G401.6 (cell line): ENCODE results near the gene RET.

ENCODE experiments used
- FAIRE-seq: peaks from 2 replicates; lab custom pipeline; 2012; peaks lifted over from hg19 to GRCh38; lab: Jason Lieb, UNC

Gene RET

DNA sequence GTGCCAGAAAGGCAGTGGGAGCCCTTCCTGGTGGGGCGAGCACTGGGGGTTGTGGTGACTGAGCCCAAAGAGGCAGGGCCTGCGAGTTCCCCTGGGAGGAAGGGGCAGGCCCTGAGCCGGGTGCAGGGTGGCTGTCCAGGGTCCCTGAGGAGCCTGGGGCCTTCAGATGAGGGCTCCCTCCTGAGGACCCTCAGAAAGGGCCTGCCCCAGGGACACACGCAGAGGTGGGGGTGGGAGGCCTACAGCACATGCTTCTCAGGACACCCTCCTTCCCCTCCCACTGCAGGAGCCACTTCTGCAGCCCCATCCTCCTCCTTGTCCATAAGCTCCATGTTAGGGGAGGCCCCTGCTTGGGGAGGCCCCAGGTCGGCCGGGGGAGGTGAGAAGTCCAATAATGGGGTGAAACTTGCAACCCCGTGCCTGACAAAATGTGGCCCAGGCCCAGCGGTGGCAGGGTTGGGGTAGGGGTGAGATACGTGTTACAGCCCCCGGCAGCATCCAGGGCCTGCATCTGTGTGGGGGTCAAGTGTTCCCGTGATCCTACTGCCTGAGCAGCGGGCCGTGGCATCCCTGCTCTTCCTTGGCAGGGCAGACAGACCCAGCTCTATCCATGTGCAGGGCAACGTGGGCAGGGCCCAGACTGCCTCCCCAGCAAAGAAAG lies 31.8 kb upstream of the RET start:
- no peak for FAIRE-seq

DNA sequence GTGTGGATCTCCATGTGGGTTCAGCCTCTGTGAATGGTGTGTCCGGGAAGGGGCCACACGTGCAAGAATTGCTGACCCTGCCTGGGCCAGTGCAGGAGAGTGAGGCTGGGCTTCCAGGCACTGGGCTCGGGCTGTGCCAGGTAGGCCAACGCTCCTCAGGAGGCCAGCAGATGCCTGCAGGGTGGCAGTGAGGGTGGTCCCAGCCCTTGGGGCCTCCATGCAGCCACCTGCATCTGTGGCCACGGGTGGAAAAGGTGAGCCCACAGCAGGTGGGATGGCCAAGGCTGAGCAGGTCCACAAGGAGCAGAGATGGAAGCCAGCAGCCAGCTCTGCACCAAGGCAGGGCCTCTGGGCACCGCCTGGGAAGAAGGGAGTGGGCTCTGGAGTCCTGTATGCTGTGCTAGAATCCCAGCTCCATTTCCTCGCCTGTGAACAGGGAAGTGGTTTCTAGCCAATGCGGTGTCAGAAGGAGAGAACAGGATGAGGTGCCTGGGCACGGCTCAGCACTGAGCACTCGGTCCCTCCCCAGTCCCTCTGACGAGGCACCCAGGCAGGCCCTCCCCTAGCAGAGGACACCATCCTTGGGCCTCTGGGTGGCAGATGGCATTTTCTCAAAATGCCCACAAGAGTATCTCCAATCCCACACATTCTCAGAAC lies 31.1 kb upstream of the RET start:
- no peak for FAIRE-seq

DNA sequence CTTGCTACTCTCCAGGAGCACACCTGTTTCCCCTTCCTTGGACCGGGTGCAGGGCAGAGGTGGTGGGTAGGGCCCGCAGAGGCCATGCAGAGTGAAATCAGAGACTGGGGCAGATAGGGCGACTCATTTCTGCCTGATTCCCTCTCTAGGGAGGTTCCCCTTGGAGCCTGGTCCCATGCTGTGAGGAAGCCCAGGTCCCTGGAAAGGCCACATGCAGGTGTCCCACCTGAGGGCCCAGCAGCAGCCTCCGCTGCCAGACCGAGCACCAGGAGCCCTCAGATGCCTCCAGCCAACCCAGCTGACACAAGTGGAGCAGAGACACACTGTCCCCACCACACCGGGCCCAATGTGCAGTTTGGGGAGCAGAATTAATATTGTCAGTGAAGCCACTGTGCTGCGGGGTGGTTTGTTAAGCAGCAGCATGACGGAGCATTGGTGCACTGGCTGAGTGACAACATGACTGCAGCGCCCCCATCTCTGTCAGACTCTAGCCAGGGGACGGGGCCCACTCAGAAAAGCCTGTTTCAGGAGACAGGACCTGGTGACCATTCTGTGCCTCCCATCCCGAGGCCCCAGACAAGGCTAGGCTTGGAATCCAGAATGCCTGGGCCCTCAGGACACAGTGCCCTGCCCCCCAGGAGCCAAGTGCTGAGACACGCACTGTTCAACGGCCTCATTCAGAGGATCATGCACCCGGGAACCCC lies 30.4 kb upstream of the RET start:
- no peak for FAIRE-seq

- no peak for FAIRE-seq
Observed at GRCh38 chr10:43047288-43047970, 29.4 kb upstream of the RET start.

- no peak for FAIRE-seq
Observed at GRCh38 chr10:43048301-43049051, 28.4 kb upstream of the RET start.

DNA sequence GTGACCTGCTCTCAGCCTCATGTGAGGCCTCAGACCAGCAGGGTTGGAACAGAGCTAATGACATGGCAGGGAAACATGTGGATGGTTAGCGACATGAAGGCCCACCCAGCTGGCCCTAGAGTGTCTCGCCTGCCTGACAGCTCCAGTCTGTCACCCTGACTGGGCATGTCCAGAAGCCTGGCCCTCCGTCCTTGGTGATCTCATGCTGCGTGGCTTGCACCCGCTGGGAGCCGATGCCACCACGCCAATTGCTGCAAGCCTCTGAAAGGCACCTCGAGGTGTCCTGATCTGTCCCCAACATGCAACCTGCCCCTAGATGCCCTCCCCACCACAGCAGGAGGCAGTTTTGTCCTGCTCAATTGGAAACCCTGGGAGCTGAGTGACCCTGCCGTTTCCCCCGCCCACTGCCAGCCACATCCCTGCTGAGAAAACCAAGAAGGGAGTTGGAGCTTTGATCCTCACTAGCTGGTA lies 27.8 kb upstream of the RET start:
- FAIRE-seq = no peak

DNA sequence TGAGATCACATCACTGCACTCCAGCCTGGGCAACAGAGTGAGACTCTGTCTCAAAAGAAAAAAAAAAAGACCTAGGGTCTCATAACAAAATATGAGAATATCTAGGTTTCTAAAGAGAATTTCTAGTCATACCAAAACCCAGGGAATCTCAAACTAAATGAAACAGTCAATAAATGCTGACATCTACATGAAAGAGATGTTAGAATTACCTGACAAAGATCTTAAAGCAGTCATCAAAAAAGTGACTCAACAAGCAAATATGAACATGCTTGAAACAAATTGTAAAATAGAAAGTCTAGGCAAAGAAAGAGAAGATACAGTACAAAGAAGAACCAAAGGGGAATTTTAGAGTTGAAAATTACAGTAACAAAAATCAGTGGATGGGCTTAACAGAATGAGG lies 26.9 kb upstream of the RET start:
- no peak for FAIRE-seq

DNA sequence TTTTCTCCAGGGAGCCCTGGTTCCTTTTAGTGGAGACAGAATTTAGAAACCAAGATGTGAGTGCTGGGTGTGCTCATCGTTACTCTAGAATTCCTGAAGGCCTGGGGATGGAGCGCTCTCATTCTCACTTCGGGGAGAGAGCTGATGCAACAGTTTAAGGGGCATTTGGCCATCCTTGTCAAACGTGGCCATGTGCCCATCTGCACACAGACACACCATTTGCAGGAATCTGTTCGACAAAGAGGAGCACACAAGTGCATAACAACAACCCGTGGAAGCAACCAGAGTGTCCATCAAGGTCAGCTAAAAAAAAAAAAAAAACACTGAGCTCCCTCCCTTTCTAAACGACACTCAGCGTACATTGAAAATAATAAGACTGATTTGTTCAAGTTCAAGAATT lies 23.0 kb upstream of the RET start:
- FAIRE-seq = no peak

GRCh38 chr10:43054593-43054992 lies 22.3 kb upstream of the RET start:
- FAIRE-seq = no peak

- no peak for FAIRE-seq
Observed at GRCh38 chr10:43055217-43055616, 21.7 kb upstream of the RET start.

GRCh38 chr10:43055991-43056567 lies 20.8 kb upstream of the RET start:
- FAIRE-seq = no peak

DNA sequence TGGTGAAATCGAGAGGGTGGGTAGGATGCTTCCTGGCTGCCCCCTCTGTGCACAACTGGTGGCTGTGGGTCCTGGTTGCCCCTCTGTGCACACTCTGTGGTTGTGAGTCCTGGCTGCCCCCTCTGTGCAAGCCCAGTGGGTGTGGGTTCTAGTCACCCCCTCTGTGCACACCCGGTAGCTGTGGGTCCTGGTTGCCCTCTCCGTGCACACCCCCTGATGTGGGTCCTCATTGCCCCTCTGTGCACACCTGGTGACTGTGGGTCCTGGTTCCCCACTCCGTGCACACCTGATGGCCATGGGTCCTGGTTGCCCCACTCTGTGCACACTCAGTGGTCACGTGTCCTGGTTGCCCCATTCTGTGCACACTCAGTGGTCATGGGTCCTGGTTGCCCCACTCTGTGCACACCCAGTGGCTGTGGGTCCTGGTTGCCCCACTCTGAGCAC lies 20.3 kb upstream of the RET start:
- no peak for FAIRE-seq

DNA sequence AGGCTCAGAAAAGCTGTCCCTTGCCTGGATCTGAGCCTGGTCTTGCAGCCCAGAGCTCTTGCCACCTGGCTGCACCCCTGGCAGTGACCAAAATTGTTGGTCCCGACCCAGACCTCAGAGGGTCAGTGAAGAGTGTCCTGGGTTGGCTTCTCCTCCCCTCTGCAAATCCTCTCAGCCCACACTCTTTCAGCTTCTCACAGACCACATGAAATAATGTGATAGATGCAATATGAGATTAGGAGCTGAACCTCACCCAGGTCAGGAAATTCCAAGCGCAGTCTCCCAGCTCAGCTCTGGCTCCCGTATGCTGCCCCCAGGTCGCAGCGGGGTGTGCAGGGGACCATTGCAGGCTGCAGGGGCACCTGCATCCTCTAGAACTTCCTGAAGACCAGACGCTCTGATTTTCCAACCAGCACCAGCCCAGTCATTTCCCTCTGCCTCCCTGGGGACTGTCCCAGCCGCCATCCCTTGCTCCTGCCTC lies 19.6 kb upstream of the RET start:
- FAIRE-seq = no peak

GRCh38 chr10:43057831-43058340 lies 19.0 kb upstream of the RET start:
- FAIRE-seq = no peak

DNA sequence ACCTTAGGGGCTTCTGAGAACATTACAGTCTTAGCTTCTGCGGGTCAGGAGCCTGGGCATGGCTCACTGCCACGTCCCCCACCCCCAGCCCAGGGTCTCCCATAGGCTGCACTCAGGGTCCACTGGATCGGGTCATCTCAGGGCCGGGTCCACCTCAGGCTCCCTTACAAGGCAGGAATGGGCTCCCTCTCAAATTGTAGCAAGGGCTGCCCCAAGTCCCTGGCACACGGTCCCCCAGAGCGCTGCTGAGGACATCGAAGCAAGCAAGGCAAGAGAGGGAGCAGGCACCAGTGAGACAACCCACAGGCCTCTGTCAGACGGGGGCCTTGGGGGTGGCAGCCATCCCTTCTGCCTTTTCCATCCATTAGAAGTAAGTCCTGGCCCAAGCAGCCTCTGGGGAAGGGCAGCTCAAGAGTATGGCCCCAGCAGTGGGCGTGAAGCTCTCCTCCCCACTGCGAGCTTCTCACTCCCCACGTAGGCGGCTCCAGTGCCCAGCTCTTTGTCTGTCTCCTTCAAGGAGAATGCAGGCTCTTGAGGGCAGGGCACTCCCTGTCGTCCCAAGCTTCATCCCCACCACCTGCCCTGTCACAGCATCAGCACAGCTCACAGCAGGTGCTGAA lies 18.0 kb upstream of the RET start:
- FAIRE-seq = no peak

- no peak for FAIRE-seq
Observed at GRCh38 chr10:43059336-43059720, 17.5 kb upstream of the RET start.

- no peak for FAIRE-seq
Observed at GRCh38 chr10:43059828-43060227, 17.0 kb upstream of the RET start.

- FAIRE-seq = no peak
Observed at GRCh38 chr10:43060291-43060690, 16.6 kb upstream of the RET start.

- no peak for FAIRE-seq
Observed at GRCh38 chr10:43061331-43061730, 15.5 kb upstream of the RET start.

GRCh38 chr10:43061760-43062159 lies 15.1 kb upstream of the RET start:
- no peak for FAIRE-seq
